Amniotic epithelial cell (primary cell): ENCODE measurements around the gene UGCG.
"Not testable (repeated sequence)": the region's sequence is repeated elsewhere in the genome, so short reads cannot be mapped to it uniquely, and the experiment has no call there.

Source experiments
- DNase-seq: peaks from one replicate; pipeline ENCODE4 v3.0.0-alpha.2; 2010; ENCODE audit warnings: low read depth

The UGCG gene

DNA sequence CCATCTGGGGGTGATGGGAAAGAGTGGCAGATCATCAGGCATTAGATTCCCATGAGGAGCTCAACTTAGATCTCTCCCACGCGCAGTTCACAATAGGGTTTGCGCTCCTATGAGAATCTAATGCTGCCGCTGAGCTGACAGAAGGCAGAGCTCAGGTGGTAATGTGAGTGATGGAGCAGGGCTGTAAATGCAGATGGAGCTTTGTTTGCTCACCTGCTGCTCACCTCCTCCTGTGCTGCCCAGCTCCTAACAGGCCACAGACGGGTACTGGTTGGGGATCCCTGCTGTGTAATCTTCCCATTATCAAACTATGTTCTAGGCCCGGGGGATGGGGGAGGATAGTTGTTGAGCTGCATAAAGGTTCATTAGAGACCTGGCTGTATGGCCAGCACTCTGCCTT is 58.4 kb downstream of the UGCG start:
- no peak for DNase-seq

GRCh38 chr9:111957856-111958631 is 61.4 kb downstream of the UGCG start:
- peak; percentile 99 for DNase-seq

DNA sequence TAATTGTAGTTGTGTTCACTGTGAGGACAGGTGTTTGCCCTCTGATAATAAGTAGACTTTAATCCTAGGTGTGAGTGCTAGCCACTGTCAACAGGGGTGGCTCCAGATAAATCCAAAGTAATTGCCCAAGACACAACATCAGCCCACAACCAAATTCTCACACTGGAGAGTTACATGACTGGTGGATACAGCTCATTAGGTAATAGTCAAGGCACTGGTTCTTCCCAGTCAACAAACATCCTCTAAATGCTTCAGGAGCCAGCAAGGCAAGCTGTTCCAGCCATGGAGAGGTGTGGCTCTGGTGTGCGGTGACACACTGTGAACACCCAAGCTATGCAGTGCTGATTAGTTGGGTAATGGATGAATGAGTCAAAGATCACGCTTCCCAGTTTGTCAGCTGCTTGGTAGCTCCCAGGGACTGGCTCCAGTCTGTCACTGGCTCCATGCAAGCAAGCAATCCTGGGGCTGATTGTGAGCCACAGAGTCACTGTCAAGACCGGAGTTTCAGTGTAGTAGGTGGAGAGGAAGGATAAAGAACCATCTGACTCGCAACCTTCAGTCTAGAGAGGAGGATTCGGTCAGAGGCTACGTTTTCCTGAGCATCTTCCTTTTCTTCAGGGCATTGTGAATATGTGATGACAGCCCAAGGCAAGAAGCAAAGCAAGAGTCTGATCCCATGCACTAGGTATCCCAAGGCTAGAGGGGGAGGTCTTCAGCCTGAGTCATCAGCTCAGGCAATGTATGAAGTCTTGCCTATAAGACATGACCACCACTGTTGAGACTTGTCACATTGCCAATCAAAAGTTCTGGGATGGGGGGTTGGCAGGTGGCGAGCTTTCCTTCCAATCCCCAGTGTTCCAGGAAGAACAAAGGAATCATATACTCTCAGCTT is 63.1 kb downstream of the UGCG start:
- DNase-seq = peak; percentile 85

DNA sequence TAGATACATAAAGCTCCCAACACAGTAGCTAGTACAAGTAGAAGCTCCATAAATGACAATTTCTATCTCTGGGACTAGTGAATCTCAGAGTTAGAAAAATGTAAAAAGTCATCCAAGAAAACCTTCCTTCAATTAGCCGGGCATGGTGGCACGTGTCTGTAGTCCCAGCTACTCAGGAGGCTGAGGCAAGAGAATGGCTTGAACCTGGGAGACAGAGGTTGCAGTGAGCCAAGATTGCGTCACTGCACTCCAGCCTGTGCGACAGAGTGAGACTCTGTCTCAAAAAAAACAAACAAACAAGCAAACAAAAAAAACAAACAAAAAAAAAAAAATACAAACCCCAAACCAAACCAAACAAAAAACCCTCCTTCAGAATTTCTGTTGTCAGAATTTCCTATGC is 63.9 kb downstream of the UGCG start:
- DNase-seq = not testable (repeated sequence)

DNA sequence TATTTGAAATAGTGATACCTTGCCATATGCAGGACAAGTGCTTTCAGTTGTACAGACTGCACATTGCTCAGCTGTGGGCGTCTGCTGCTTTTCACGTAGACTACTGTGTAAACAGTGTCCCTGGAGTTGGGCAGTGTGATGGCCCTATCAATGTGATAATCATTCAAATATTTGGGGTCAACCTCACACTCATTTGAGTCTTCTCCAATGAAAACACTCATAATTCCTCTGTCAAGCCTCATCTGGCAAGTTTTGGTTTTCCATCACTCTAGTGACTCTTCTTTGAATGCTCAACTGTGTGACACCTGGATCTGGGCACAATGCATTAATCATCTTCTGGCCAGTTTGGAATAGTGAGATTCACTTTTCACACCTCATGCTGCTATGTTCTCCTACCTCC is 64.4 kb downstream of the UGCG start:
- DNase-seq = no peak

DNA sequence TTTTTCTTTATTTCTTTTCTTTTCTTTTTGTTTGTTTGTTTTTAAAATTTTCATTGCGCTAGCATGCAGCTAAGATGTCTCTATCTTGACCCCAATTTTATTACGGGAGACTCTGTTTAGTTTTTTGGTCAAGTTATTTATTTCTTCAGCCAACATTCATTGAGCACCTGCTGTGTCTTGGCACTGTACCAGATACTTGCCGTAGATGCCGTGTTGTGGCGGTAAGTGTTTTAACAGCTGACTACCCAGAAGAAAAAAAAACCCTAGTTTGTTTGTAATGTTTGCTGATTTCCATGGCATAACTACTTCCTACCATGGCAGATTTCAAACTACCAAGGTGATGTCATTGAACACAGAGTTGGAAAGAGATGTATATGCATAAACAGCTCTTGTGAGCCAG is 65.0 kb downstream of the UGCG start:
- DNase-seq = no peak

GRCh38 chr9:111962021-111962420 is 65.4 kb downstream of the UGCG start:
- no peak for DNase-seq

DNA sequence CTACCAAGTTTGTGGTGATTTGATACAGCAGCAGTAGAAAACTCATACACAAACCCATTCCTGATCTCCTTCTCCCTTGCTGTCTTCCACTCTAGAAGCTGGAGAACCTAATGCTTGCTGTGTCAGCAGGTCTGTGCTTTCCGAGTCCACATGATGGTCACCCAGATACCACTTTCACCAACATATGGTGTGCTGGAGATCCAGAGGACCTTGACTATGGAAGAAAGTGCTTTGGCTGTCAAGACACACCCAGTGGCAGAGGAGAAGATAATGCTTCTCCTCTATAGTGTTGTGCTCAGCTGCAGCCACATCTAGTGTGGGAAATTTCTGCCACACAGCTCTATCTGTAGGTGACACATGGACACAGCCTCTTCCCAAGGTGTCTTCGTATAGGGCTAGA is 67.4 kb downstream of the UGCG start:
- DNase-seq = no peak

GRCh38 chr9:111965566-111966019 is 69.0 kb downstream of the UGCG start:
- peak; percentile 99 for DNase-seq

DNA sequence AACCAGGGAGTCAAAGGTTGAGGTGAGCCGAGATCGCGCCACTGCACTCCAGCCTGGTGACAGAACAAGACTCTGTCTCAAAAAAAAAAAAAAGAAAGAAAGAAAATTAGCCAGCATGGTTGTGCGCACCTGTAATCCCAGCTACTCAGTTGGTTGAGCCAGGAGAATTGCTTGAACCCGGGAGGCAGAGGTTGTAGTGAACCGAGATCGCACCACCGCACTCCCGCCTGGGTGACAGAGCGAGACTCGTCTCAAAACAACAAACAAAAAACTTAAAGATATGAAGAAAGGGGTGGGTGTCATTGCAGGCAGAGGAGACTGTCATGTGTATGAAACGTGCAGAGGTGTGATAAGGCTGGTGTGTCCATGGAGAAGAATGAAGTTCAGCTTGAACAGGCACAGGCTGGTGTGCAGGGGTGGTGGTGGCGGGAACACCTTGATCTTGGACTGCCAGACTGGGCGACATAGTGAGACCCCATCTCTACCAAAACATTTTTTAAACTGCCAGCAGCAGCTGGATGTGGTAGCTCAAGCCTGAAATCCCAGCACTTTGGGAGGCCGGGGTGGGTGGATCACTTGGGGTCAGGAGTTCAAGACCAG is 69.6 kb downstream of the UGCG start:
- DNase-seq = no peak

DNA sequence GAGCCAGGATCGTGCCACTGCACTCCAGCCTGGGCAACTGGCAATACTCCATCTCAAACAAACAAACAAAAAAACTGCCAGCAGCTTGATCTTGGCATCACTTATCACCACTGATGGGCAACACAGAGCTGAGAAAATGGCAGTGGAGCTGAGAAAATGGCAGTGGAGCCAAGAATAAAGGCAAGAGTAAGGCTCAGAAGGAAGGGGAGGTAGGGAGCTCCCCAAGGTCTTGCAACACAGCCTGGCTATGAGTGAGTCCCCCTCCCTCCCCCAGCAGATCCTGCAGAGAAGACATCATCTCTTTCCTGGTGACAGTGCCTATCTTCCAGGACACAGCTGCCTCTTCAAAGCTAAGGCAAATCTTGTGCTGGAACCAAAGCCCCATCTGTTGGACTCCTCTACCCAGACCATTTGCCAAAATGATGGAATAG is 70.3 kb downstream of the UGCG start:
- DNase-seq = peak; percentile 54

DNA sequence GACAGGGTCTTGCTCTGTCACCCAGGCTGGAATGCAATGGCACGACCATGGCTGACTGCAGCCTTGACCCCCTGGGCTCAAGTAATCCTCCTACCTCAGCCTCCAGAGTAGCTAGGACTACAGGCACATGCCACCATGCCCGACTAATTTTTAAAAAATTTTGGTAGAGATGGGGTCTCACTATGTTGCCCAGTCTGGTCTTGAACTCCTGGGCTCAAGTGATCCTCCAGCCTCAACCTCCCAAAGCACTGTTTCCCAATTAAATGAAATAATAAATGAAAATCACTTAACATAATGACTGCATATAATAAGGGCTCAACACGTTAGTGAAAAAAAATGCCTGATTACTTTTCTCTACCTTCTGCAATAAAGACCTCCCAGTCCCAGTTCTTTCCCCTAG is 71.0 kb downstream of the UGCG start:
- DNase-seq = no peak

- DNase-seq = peak; percentile 72
Observed at GRCh38 chr9:111969061-111969460, 72.4 kb downstream of the UGCG start.

- no peak for DNase-seq
Observed at GRCh38 chr9:111969622-111970021, 73.0 kb downstream of the UGCG start.

DNA sequence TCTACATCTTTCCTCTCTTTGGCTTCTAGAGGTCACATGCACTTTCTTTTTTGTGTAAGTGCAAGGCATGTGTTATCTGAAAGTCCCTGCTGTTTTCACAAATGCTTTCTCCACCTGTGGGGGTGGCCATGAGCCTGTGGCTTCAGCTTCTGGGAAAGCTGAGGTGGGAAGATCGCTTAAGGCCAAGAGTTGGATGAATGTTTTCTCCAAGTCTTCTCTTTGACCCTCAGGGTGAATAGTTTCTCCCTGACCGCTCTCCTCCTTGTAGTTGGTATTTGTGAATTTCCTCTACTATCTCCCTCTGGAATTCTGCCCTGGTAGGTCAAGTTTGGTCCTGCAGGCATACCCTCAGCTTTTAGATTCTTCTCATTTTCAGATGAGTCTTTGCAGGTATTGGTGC is 74.2 kb downstream of the UGCG start:
- DNase-seq = no peak

DNA sequence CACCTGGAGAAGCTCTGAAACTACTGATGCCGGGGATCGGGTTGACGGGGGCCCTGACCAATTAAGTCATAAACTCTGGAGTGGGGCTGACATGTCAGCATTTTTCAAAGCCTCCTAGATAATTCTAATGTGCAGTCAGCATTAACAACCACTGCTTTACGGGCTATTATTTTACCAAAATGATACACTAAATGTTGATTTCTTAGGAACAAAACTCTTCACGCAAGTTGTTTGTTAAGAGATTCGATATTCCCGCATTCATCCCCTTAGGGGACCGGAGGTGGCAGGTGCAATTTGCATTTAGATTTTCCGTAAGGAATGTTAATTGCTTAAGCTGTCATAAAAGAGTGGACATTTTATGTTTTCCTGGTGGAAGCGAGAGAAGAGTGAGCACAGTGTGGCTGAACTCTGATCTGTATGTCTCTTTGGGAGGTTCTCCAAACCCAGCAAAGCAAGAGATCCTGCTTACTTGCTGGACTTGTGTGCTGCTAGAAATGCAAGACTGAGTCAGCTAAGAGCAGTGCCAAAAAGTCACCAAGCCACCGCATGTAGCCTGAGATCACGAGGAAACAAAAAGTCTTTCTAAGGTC is 77.6 kb downstream of the UGCG start:
- no peak for DNase-seq

DNA sequence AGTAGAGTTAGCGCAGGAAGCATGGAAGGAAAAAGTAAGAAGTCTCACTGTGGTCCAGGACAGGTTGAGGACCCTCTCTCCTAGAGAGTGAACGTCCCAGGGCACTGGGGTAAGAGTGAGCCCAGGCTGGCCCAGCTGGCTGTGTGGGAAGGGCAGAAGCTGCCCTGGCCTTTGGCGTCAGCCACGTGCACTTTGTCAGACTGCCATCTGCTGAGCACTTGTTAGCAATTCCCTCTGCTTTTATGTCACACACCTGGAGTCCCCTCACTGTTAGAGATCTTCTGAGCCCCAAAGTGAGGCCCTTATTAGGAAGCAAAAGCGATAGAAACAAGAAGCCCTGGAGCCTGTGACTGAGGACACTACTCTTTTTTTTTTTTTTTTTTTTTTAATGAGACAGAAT is 79.1 kb downstream of the UGCG start:
- no peak for DNase-seq

DNA sequence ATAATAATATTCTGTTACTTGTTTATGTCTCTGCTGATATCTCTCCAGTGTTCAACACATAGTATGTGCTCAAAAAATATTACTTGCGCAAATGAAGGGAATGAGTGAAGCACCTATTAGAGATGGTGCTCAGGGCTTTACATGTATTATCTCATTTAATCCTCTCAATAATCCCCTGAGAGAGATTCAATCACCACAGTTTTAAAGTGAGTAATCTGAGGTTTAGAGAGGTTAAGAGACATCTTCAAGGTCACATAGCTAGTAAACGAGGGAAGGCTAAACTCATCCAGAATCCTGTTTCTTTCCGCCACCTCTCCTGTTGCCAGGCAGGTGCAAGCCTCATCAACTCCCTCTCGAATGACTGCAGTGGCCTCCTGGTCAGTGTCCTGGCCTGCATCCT is 82.0 kb downstream of the UGCG start:
- DNase-seq = peak; percentile 85

DNA sequence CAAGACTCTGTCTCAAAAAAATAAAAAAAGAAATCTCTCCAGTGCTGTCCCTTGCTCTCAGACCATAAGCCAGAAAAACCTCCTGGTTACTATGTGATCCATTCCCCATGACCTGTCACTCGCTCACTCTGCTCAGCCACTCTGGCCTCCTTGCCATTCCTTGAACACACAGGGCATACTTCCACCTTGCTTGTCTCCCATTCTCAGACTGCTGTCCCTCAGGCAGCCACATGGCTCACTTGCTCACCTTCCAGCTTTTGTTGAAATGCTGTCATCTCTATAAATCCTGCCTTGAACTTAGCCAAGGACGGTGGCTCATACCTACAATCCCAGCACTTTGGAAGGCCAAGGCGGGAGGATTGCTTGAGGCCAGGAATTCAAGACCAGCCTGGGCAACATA is 82.9 kb downstream of the UGCG start:
- DNase-seq = no peak

DNA sequence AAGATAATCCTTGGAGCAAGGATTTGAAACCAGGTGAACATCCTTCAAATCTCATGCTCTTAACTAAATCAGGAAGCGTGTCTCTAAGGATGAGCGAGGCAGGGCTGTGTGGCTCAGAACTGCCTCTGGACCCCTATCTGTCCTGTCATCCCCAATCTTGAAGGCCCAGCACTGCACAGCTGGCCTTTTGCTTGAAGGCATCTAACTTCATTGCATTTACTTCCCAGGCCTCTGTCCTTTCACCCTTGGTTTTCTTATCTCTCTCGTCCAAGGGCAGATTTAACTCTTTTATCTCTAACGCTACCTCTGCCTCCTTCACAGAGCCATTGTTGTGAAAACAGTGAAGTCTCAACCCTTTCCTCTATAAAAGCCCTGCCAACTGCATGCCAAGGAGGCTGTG is 83.8 kb downstream of the UGCG start:
- peak; percentile 29 for DNase-seq

- DNase-seq = no peak
Observed at GRCh38 chr9:111983484-111983908, 86.9 kb downstream of the UGCG start.

DNA sequence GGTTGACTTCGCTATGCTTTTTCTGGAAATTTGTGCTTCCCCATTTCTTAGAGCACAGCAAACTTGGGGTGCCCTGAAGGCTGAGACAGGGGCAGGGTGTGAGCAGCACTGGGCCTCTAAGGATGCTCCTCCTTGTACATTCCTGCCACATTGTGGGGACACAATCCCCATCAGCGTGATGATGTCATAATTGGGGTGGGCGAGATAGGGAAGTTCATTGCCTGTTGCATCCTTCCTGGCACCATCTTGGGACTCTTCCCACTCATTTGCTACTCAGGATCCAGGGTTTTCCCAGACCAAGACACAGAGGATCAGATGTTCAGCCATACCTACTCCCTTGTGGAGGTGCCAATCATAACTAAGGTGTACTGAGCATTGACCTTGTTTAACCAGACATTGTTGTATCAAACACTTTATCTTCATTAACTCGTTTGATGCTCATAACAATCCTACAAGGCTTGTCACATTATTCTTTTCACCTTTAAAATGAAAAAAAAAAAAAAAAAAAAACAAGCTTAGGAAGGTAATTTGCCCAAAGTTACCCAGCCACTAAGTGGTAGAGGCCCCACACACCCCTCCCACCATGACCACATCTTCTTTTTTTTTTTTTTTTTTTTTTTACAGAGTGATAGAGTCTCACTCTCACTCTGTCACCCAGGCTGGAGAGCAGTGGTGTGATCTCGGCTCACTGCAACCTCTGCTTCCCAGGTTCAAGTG is 87.6 kb downstream of the UGCG start:
- DNase-seq = no peak
